GM18867 (cell line): ENCODE results near the gene MAP2K7.
A peak's percentile ranks its signal among the peaks of the same experiment; 100 is the strongest.

ENCODE experiments used
- ATAC-seq: cut with Tn5 transposase; IDR thresholded peaks from one replicate; pipeline ENCODE4 v1.9.1; 2021; ENCODE audit warnings: mild to moderate bottlenecking, moderate library complexity; ENCODE audit not compliant: unreplicated experiment

MAP2K7 gene

GRCh38 chr19:7918615-7919421 is 15.1 kb downstream of the MAP2K7 start:
- ATAC-seq = no peak

GRCh38 chr19:7919610-7920518 is 16.2 kb downstream of the MAP2K7 start, which contains the start of gene SNAPC2:
Gene SNAPC2 (plus strand): TSS chr19:7920338. CDS start chr19:7920367, 29 bp downstream.
- ATAC-seq = peak; percentile 58

GRCh38 chr19:7920519-7921301 is 17.0 kb downstream of the MAP2K7 start:
- peak; percentile 35 for ATAC-seq

GRCh38 chr19:7921302-7921966 is 17.8 kb downstream of the MAP2K7 start:
- no peak for ATAC-seq

GRCh38 chr19:7921967-7922835 is 18.5 kb downstream of the MAP2K7 start:
- ATAC-seq = no peak

GRCh38 chr19:7922836-7923195 is 19.1 kb downstream of the MAP2K7 start:
- no peak for ATAC-seq

GRCh38 chr19:7923295-7924191 is 19.9 kb downstream of the MAP2K7 start:
- no peak for ATAC-seq

- no peak for ATAC-seq
These were observed 20.6 kb downstream of the MAP2K7 start for GRCh38 chr19:7924241-7924640.

- no peak for ATAC-seq
These were observed 21.0 kb downstream of the MAP2K7 start for GRCh38 chr19:7924651-7925170.

GRCh38 chr19:7925171-7925851 is 21.6 kb downstream of the MAP2K7 start:
- ATAC-seq = no peak

GRCh38 chr19:7926021-7926726 is 22.5 kb downstream of the MAP2K7 start, which contains the start of gene CTXN1:
Gene CTXN1 (minus strand): TSS chr19:7926135. CDS start chr19:7925538, 597 bp downstream.
- ATAC-seq = peak; percentile 29

GRCh38 chr19:7926727-7927604 is 23.3 kb downstream of the MAP2K7 start:
- no peak for ATAC-seq

- ATAC-seq = no peak
These were observed 24.1 kb downstream of the MAP2K7 start for GRCh38 chr19:7927605-7928333.

- ATAC-seq = no peak
These were observed 24.6 kb downstream of the MAP2K7 start for GRCh38 chr19:7928334-7928706.
